ENCODE data around the gene ZBTB7A. TPM values are rescaled to one million over a fixed set of nuclear protein-coding genes. Genes with fewer than 3 reads are reported as not detected.

ZBTB7A gene
- total RNA-seq, 1 experiment from 2014 or later: 27.9 TPM

GRCh38 chr19:4113398-4114088 is 46.8 kb upstream of the ZBTB7A start:
- Mint-ChIP-seq H3K27ac (0 out of 2 replicates have a peak overlapping the region, but pooled peaks have one; percentile 49), H3K4me1 (no peaks in the 10 kb centered on the region), H3K27me3 (ENCODE audit: low read depth) (no peaks in the 10 kb centered on the region), H3K36me3 (peaks cover 62% of the 10 kb centered on the region), H3K9me3 (no peaks in the 10 kb centered on the region), H3K4me3 (no peak overlapping the region)
- ChIA-PET CTCF (interaction anchor here (2.6 kb wide), 1 partner anchor 26 kb away, joined by 9 read pairs; no protein-coding TSS in a partner anchor), POLR2A (no interaction called here)
- TF ChIP-seq RELA (CRISPR knock-in tag; IDR thresholded peaks at IDR 0.05; ENCODE audit: borderline replicate concordance) (no peak), HMGA2 (CRISPR knock-in tag; IDR thresholded peaks at IDR 0.05) (no peak), IRF1 (CRISPR knock-in tag; IDR thresholded peaks at IDR 0.05) (no peak), RORB (CRISPR knock-in tag; IDR thresholded peaks at IDR 0.05) (no peak), ZNF317 (CRISPR knock-in tag; IDR thresholded peaks at IDR 0.05; ENCODE audit: borderline replicate concordance, low read depth) (no peak), ATF3 (CRISPR knock-in tag; conservative IDR thresholded peaks at IDR 0.05) (no peak), ELF4 (CRISPR knock-in tag; IDR thresholded peaks at IDR 0.05; ENCODE audit: low read depth) (no peak), TCF7 (CRISPR knock-in tag; IDR thresholded peaks at IDR 0.05; ENCODE audit: low read depth) (no peak), MYBL2 (CRISPR knock-in tag; IDR thresholded peaks at IDR 0.05) (no peak)
- DNase-seq (ENCODE audit: low spot score) (no peak), ATAC-seq (no peak)

- DNase-seq (ENCODE audit: low spot score) (no peak), ATAC-seq (no peak)
- Mint-ChIP-seq H3K9me3 (no peaks in the 10 kb centered on the region), H3K4me1 (no peaks in the 10 kb centered on the region), H3K27me3 (ENCODE audit: low read depth) (no peaks in the 10 kb centered on the region), H3K36me3 (peaks cover 65% of the 10 kb centered on the region), H3K27ac (no peak overlapping the region), H3K4me3 (no peak overlapping the region)
- ChIA-PET POLR2A (interaction anchor here (0.5 kb wide), 1 partner anchor 23 kb away, joined by 4 read pairs; no protein-coding TSS in a partner anchor), CTCF (no interaction called here)
- TF ChIP-seq PRRX2 (CRISPR knock-in tag; IDR thresholded peaks at IDR 0.05): no peak
- no peak for TF ChIP-seq TEAD4 (CRISPR knock-in tag; IDR thresholded peaks at IDR 0.05)
- TF ChIP-seq ATF3 (CRISPR knock-in tag; conservative IDR thresholded peaks at IDR 0.05): no peak
- no peak for TF ChIP-seq SMAD3 (CRISPR knock-in tag; IDR thresholded peaks at IDR 0.05; ENCODE audit: borderline replicate concordance)
- no peak for TF ChIP-seq IRF1 (CRISPR knock-in tag; IDR thresholded peaks at IDR 0.05)
- no peak for TF ChIP-seq ZNF423 (CRISPR knock-in tag; IDR thresholded peaks at IDR 0.05)
- TF ChIP-seq KAT7 (CRISPR knock-in tag; IDR thresholded peaks at IDR 0.05; ENCODE audit: borderline replicate concordance): no peak
- no peak for TF ChIP-seq EMX1 (CRISPR knock-in tag; IDR thresholded peaks at IDR 0.05)
- TF ChIP-seq NFYB (CRISPR knock-in tag; conservative IDR thresholded peaks at IDR 0.05; ENCODE audit: low read depth): no peak
- no peak for TF ChIP-seq NFATC4 (CRISPR knock-in tag; IDR thresholded peaks at IDR 0.05)
- no peak for TF ChIP-seq ZNF532 (CRISPR knock-in tag; IDR thresholded peaks at IDR 0.05; ENCODE audit: borderline replicate concordance)
- TF ChIP-seq ATF2 (CRISPR knock-in tag; IDR thresholded peaks at IDR 0.05; ENCODE audit: borderline replicate concordance, low read depth): no peak
- no peak for TF ChIP-seq ATF1 (CRISPR knock-in tag; IDR thresholded peaks at IDR 0.05)
- TF ChIP-seq ZNF671 (CRISPR knock-in tag; IDR thresholded peaks at IDR 0.05): no peak
- TF ChIP-seq NFE2L1 (CRISPR knock-in tag; IDR thresholded peaks at IDR 0.05): no peak
- no peak for TF ChIP-seq RELA (CRISPR knock-in tag; IDR thresholded peaks at IDR 0.05; ENCODE audit: borderline replicate concordance)
- no peak for TF ChIP-seq MLX (CRISPR knock-in tag; IDR thresholded peaks at IDR 0.05)
These were observed 45.7 kb upstream of the ZBTB7A start for GRCh38 chr19:4112367-4112766.
